Kidney epithelial cell (primary cell): ENCODE results near the gene PLD1. TPM values are rescaled to one million over a fixed set of nuclear protein-coding genes. Genes with fewer than 3 reads are reported as not detected.

Experiments
- DNase-seq: peaks from one replicate; pipeline ENCODE4 v3.0.0-alpha.2; 2010; ENCODE audit warnings: low read depth
- H3K27me3 ChIP-seq: 2 replicates; pipeline ENCODE4 v1.6.0; 2011; ENCODE audit warnings: low read length; ENCODE audit not compliant: control insufficient read depth, insufficient read depth
- H3K36me3 ChIP-seq: 2 replicates; pipeline ENCODE4 v1.5.1; 2011; ENCODE audit warnings: low read length; ENCODE audit not compliant: control insufficient read depth, insufficient read depth
- H3K4me3 ChIP-seq: 2 replicates; pipeline ENCODE4 v1.5.1; 2011; ENCODE audit warnings: low read depth, mild to moderate bottlenecking, control low read depth, low read length
- CTCF ChIP-seq: IDR thresholded peaks from 2 replicates; pipeline ENCODE4 v1.5.1; 2011; ENCODE audit warnings: mild to moderate bottlenecking, moderate library complexity, low read length, control low read depth, inconsistent platforms; ENCODE audit not compliant: insufficient read depth, poor library complexity, severe bottlenecking
- total RNA-seq: library from RNA; depleted of rRNA; stranded (reverse); fragments of >200 nt; gene quantifications from 2 replicates; pipeline ENCODE4 v1.2.3, GENCODE V29; 2015

PLD1 gene
- total RNA-seq, 1 donor from 2014 or later: 5.8 TPM

- Histone ChIP-seq H3K36me3 (no peaks in the 10 kb centered on the region), H3K27me3 (no peaks in the 10 kb centered on the region), H3K4me3 (no peak overlapping the region)
- no peak for DNase-seq
- TF ChIP-seq CTCF: no peak
Measured at GRCh38 chr3:171768986-171769385, 41.3 kb downstream of the PLD1 start.

GRCh38 chr3:171768281-171768900 is 41.9 kb downstream of the PLD1 start:
- Histone ChIP-seq H3K4me3 (no peak overlapping the region), H3K36me3 (no peaks in the 10 kb centered on the region), H3K27me3 (no peaks in the 10 kb centered on the region)
- no peak for TF ChIP-seq CTCF
- DNase-seq: no peak

- Histone ChIP-seq H3K36me3 (no peaks in the 10 kb centered on the region), H3K27me3 (no peaks in the 10 kb centered on the region), H3K4me3 (no peak overlapping the region)
- no peak for TF ChIP-seq CTCF
- no peak for DNase-seq
Measured at GRCh38 chr3:171765511-171765887, 44.8 kb downstream of the PLD1 start.

GRCh38 chr3:171763392-171763791 is 46.9 kb downstream of the PLD1 start:
- no peaks in the 10 kb centered on the region for H3K27me3 ChIP-seq
- H3K36me3 ChIP-seq: no peaks in the 10 kb centered on the region
- no peak for TF ChIP-seq CTCF
- DNase-seq: no peak
- H3K4me3 ChIP-seq: no peak overlapping the region

GRCh38 chr3:171760477-171760876 is 49.8 kb downstream of the PLD1 start:
- TF ChIP-seq CTCF: no peak
- no peak for DNase-seq
- H3K27me3 ChIP-seq: no peaks in the 10 kb centered on the region
- no peak overlapping the region for H3K4me3 ChIP-seq
- no peaks in the 10 kb centered on the region for H3K36me3 ChIP-seq

- DNase-seq: no peak
- H3K36me3 ChIP-seq: no peaks in the 10 kb centered on the region
- no peak for TF ChIP-seq CTCF
- H3K4me3 ChIP-seq: no peak overlapping the region
- no peaks in the 10 kb centered on the region for H3K27me3 ChIP-seq
Measured at GRCh38 chr3:171758109-171758508, 52.2 kb downstream of the PLD1 start.
